ENCODE results near the gene SF3B2. TPM values are rescaled to one million over a fixed set of nuclear protein-coding genes. Genes with fewer than 3 reads are reported as not detected.

Gene SF3B2
- polyA plus RNA-seq, 1 of the 3 experiments (the other 2 are of a cell fraction): 128 TPM

DNA sequence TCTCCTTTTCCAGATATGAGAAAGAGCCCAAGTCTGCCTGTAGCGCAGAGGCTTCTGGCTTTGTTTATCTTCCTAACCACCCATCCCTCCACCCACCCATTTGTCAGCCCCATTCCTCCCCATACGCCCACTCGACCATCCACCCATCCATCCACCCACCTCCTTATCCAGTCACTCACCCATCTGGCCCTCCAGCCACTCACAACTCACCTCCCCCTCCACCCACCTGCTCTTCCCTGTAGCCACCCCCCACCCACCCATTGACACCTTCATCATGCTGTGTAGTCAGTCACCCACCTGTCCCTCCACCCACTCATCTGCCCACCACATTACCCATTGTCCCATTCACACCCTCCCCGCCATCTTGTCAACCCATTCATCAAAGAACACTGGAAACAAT lies 34.8 kb upstream of the SF3B2 start:
- peaks cover 38% of the 10 kb centered on the region; the same call in 1 of the 2 replicates for H3K79me2 ChIP-seq (ENCODE audit: insufficient read depth)
- TF ChIP-seq CTCF (IDR thresholded peaks at IDR 0.05) (no peak), SIN3A (IDR thresholded peaks at IDR 0.05; ENCODE audit: borderline replicate concordance, low read depth, low read length) (no peak), ELF1 (IDR thresholded peaks at IDR 0.05) (no peak), EP300 (IDR thresholded peaks at IDR 0.05; ENCODE audit: borderline replicate concordance in 1 of 2, low read depth in 1 of 2, low read length in 1 of 2) (no peak), USF2 (IDR thresholded peaks at IDR 0.05; ENCODE audit: borderline replicate concordance, low read depth, low read length) (no peak)
- H2AFZ ChIP-seq (ENCODE audit: low read depth): no peak overlapping the region
- no peaks in the 10 kb centered on the region for H3K9me2 ChIP-seq
- ChIA-PET CTCF (no interaction called here), POLR2A (no interaction called here)
- H3K4me1 ChIP-seq (ENCODE audit: control insufficient read depth in 1 of 2, insufficient read depth in 2 of 2, low read depth in 1 of 2, low read length in 1 of 2): peaks cover 11 to 44% of the 10 kb centered on the region in 2 experiments; a peak in 3 of 4 replicates
- peaks cover 34% of the 10 kb centered on the region for H3F3A ChIP-seq (replicated peaks; ENCODE audit: insufficient read depth)
- DNase-seq: no peak
- H3K4me2 ChIP-seq: no peak overlapping the region
- no peak overlapping the region for H3K4me3 ChIP-seq (ENCODE audit: low read depth in 2 of 2, low read length in 1 of 2)
- H3K36me3 ChIP-seq (replicated peaks in 1 of 2; ENCODE audit: control insufficient read depth in 1 of 2, insufficient read depth in 2 of 2, low read length in 1 of 2): no peaks in the 10 kb centered on the region
- H3K9ac ChIP-seq: no peak overlapping the region
- H4K20me1 ChIP-seq (ENCODE audit: insufficient read depth): no peaks in the 10 kb centered on the region
- no peaks in the 10 kb centered on the region for H3K9me3 ChIP-seq
- no peak overlapping the region for H3K27ac ChIP-seq (ENCODE audit: low read depth in 2 of 2, low read length in 1 of 2)
- 87% methylated on average over 4 of the region's 4 CpGs for WGBS (ENCODE audit: low lambda C conversion rate)
- no peaks in the 10 kb centered on the region for H3K27me3 ChIP-seq (ENCODE audit: insufficient read depth)

- WGBS (ENCODE audit: low lambda C conversion rate): 85% methylated on average over 8 of the region's 8 CpGs
- no peaks in the 10 kb centered on the region for H3K9me3 ChIP-seq
- peaks cover 38% of the 10 kb centered on the region; the same call in 1 of the 2 replicates for H3K79me2 ChIP-seq (ENCODE audit: insufficient read depth)
- H3K4me3 ChIP-seq (ENCODE audit: low read depth in 2 of 2, low read length in 1 of 2): no peak overlapping the region
- POLR2A ChIA-PET: interaction anchor here (0.5 kb wide), 1 partner anchor 142 kb away, joined by 3 read pairs; no protein-coding TSS in a partner anchor
- TF ChIP-seq PBX3 (IDR thresholded peaks at IDR 0.05) (no peak), TEAD4 (IDR thresholded peaks at IDR 0.05; ENCODE audit: borderline replicate concordance, insufficient read depth) (no peak), MEF2A (IDR thresholded peaks at IDR 0.05; ENCODE audit: borderline replicate concordance, low read depth) (no peak), YY1 (IDR thresholded peaks at IDR 0.05; ENCODE audit: low read depth) (no peak), MXI1 (IDR thresholded peaks at IDR 0.05; ENCODE audit: low read depth, low read length) (no peak), EP300 (IDR thresholded peaks at IDR 0.05; ENCODE audit: borderline replicate concordance in 1 of 2, low read depth in 1 of 2, low read length in 1 of 2) (no peak)
- no peaks in the 10 kb centered on the region for H3K9me2 ChIP-seq
- CTCF ChIA-PET: interaction anchor here (0.5 to 1.2 kb wide), 4 partner anchors 32 to 427 kb away, joined by 3 to 5 read pairs (median 4); no protein-coding TSS in a partner anchor
- peaks cover 12 to 37% of the 10 kb centered on the region in 2 experiments; a peak in 3 of 4 replicates for H3K4me1 ChIP-seq (ENCODE audit: control insufficient read depth in 1 of 2, insufficient read depth in 2 of 2, low read depth in 1 of 2, low read length in 1 of 2)
- H3K9ac ChIP-seq: no peak overlapping the region
- H3K4me2 ChIP-seq: peak overlapping the region; percentile 67; the same call in 1 of the 2 replicates
- no peak for DNase-seq
- H2AFZ ChIP-seq (ENCODE audit: low read depth): no peak overlapping the region
- H3F3A ChIP-seq (replicated peaks; ENCODE audit: insufficient read depth): peaks cover 18% of the 10 kb centered on the region
- H3K27me3 ChIP-seq (ENCODE audit: insufficient read depth): no peaks in the 10 kb centered on the region
- no peaks in the 10 kb centered on the region for H4K20me1 ChIP-seq (ENCODE audit: insufficient read depth)
- H3K36me3 ChIP-seq (replicated peaks in 1 of 2; ENCODE audit: control insufficient read depth in 1 of 2, insufficient read depth in 2 of 2, low read length in 1 of 2): no peaks in the 10 kb centered on the region
- peak overlapping the region in 1 of 2 experiments; percentile 63; a peak in 2 of 4 replicates for H3K27ac ChIP-seq (ENCODE audit: low read depth in 2 of 2, low read length in 1 of 2)
These were observed 32.0 kb upstream of the SF3B2 start for GRCh38 chr11:66020212-66020611.

Data from SK-N-SH (cell line).